K562 (cell line): ENCODE measurements around the gene LRP4. TPM values are rescaled to one million over a fixed set of nuclear protein-coding genes. Genes with fewer than 3 reads are reported as not detected.

Source experiments
- ATAC-seq: fragments of 200-7000 bp; cut with Tn5 transposase; 3 replicates; pipeline ENCODE4 v1.9.1; 2020; ENCODE audit warnings: moderate library complexity
- BruUV-seq: library from RNA; stranded (reverse); fragments of 400-500 nt; replicated peaks from 2 replicates; lab custom pipeline; 2021; lab: Mats Ljungman, UMichigan
- CTCF ChIA-PET: fragments of 300-600 bp; formaldehyde crosslinking; extraction: SDS; loops from one replicate; lab custom pipeline; 2021; ENCODE audit warnings: low intra/inter-chr PET ratio; lab: Yijun Ruan, JAX
- POLR2A ChIA-PET: fragments of 300-600, 350-650 bp; sonication (Branson Sonifier 250); formaldehyde crosslinking; extraction: SDS; loops from one replicate; lab custom pipeline; 2021; ENCODE audit warnings: antibody characterized with exemption, inconsistent platforms; lab: Yijun Ruan, JAX
- DNase-seq, 4 experiments: peaks; one replicate each; pipeline versions ENCODE4 v3.0.0 to v3.0.0-alpha.2; 2011 to 2018; ENCODE audit warnings: low spot score in 3 of 4, mixed read lengths in 3 of 4; ENCODE audit errors: extremely low read depth in 1 of 4
- FAIRE-seq: peaks from 2 replicates; lab custom pipeline; 2011; peaks lifted over from hg19 to GRCh38; lab: Jason Lieb, UNC
- H2AFZ ChIP-seq: 2 replicates; pipeline ENCODE4 v1.6.0; 2011; ENCODE audit warnings: low read depth, low read length, control low read depth, inconsistent platforms
- H3K27ac ChIP-seq: fragments of 200-600 bp; 3 replicates; pipeline ENCODE4 v1.8.0; 2011; ENCODE audit warnings: low read depth, mild to moderate bottlenecking, control low read depth, inconsistent platforms, low read length, moderate library complexity, mixed read lengths; ENCODE audit errors: extremely low read depth
- H3K27me3 ChIP-seq, 2 experiments: fragments of 300-600 bp in 1 of 2; 2 replicates in 1 of 2; 3 replicates in 1 of 2; pipeline versions ENCODE4 v1.6.0 to v1.8.0; 2011; ENCODE audit warnings: inconsistent platforms in 2 of 2, low read length in 2 of 2, mild to moderate bottlenecking in 1 of 2, mixed read lengths in 1 of 2, moderate library complexity in 1 of 2; ENCODE audit not compliant: control insufficient read depth in 2 of 2, insufficient read depth in 2 of 2
- H3K36me3 ChIP-seq: fragments of 300-600 bp; 3 replicates; pipeline ENCODE4 v1.8.0; 2011; ENCODE audit warnings: mild to moderate bottlenecking, low read length, inconsistent platforms; ENCODE audit not compliant: control insufficient read depth, insufficient read depth
- H3K4me1 ChIP-seq, 2 experiments: fragments of 200-600 bp in 1 of 2; replicated peaks in 1 of 2; 2 replicates in 1 of 2; 3 replicates in 1 of 2; pipeline versions ENCODE4 v1.5.1 to v1.8.0; 2011; ENCODE audit warnings: inconsistent platforms in 2 of 2, low read length in 2 of 2, mild to moderate bottlenecking in 1 of 2, mixed read lengths in 1 of 2, moderate library complexity in 1 of 2; ENCODE audit not compliant: control insufficient read depth in 2 of 2, insufficient read depth in 2 of 2
- H3K4me2 ChIP-seq: 2 replicates; pipeline ENCODE4 v1.6.1; 2011; ENCODE audit warnings: low read length, control low read depth, inconsistent platforms, mixed read lengths; ENCODE audit not compliant: insufficient read depth
- H3K4me3 ChIP-seq: fragments of 200-600 bp; sonication (generic), shearing (Covaris generic); 2 replicates; pipeline ENCODE4 v1.5.1; 2016; ENCODE audit warnings: control low read depth, inconsistent platforms
- H3K79me2 ChIP-seq: fragments of 200-600 bp; 3 replicates; pipeline ENCODE4 v1.8.0; 2011; ENCODE audit warnings: low read length, inconsistent platforms; ENCODE audit not compliant: control insufficient read depth, insufficient read depth
- H3K9ac ChIP-seq, 2 experiments: 2 replicates each; pipeline versions ENCODE4 v1.6.0 to v1.6.1; 2011; ENCODE audit warnings: low read depth in 2 of 2, low read length in 2 of 2, control low read depth in 1 of 2, inconsistent platforms in 1 of 2, mild to moderate bottlenecking in 1 of 2, mixed read lengths in 1 of 2; ENCODE audit not compliant: insufficient read depth in 1 of 2
- H3K9me1 ChIP-seq: one replicate; pipeline ENCODE4 v1.6.0; 2011; ENCODE audit warnings: inconsistent platforms, mild to moderate bottlenecking, low read length, moderate library complexity; ENCODE audit not compliant: control insufficient read depth, insufficient read depth
- H3K9me3 ChIP-seq: replicated peaks from 2 replicates; pipeline ENCODE4 v1.5.1; 2011; ENCODE audit warnings: low read depth, low read length, inconsistent platforms; ENCODE audit not compliant: control insufficient read depth, insufficient read depth
- H4K20me1 ChIP-seq: replicated peaks from 2 replicates; pipeline ENCODE4 v1.6.1; 2011; ENCODE audit warnings: low read length, inconsistent platforms, mixed read lengths; ENCODE audit not compliant: control insufficient read depth, insufficient read depth
- BDP1 ChIP-seq: IDR thresholded peaks from 3 replicates; pipeline ENCODE4 v1.6.1; 2011; ENCODE audit not compliant: insufficient read length, insufficient read depth
- FOXP1 ChIP-seq: sonication (generic); formaldehyde crosslinking; IDR thresholded peaks from 2 replicates; pipeline ENCODE4 v1.8.0; 2022; ENCODE audit warnings: mild to moderate bottlenecking, missing genetic modification reagents
- GABPB1 ChIP-seq: sonication (generic); formaldehyde crosslinking; IDR thresholded peaks from 2 replicates; pipeline ENCODE4 v1.8.0; 2022; ENCODE audit warnings: mild to moderate bottlenecking, missing genetic modification reagents
- HDAC2 ChIP-seq: fragments of 450-650 bp; IDR thresholded peaks from 2 replicates; pipeline ENCODE4 v1.6.1; 2016; ENCODE audit warnings: mild to moderate bottlenecking
- HMG20A ChIP-seq: fragments of 450-650 bp; formaldehyde crosslinking; conservative IDR thresholded peaks from 2 replicates; pipeline ENCODE4 v1.4.0; 2020; ENCODE audit warnings: mild to moderate bottlenecking, mixed read lengths
- KAT8 ChIP-seq: fragments of 450-650 bp; IDR thresholded peaks from 2 replicates; pipeline ENCODE4 v1.6.1; 2016; ENCODE audit warnings: low read depth, mild to moderate bottlenecking
- MAFG ChIP-seq: fragments of 450-650 bp; conservative IDR thresholded peaks from 2 replicates; pipeline ENCODE4 v1.6.1; 2016; ENCODE audit warnings: missing genetic modification characterization, missing compliant biosample characterization
- NCOA1 ChIP-seq: fragments of 450-650 bp; IDR thresholded peaks from 2 replicates; pipeline ENCODE4 v1.6.1; 2016; ENCODE audit warnings: low read depth
- NELFE ChIP-seq: IDR thresholded peaks from 2 replicates; pipeline ENCODE4 v1.6.1; 2011; ENCODE audit warnings: mild to moderate bottlenecking; ENCODE audit not compliant: insufficient read depth, insufficient read length
- POLR2G ChIP-seq: fragments of 200-400 bp; formaldehyde crosslinking; IDR thresholded peaks from 2 replicates; pipeline ENCODE4 v1.6.1; 2017; ENCODE audit warnings: low read depth, mild to moderate bottlenecking, antibody characterized with exemption, low read length, moderate library complexity
- POLR2H ChIP-seq: IDR thresholded peaks from 2 replicates; pipeline ENCODE4 v1.6.1; 2016; ENCODE audit warnings: missing genetic modification characterization, low read depth, mild to moderate bottlenecking, control low read depth, missing compliant biosample characterization, moderate library complexity
- SAFB ChIP-seq: fragments of 200-400 bp; formaldehyde crosslinking; IDR thresholded peaks from 2 replicates; pipeline ENCODE4 v1.6.1; 2017; ENCODE audit warnings: low read depth, low read length, borderline replicate concordance
- SMC3 ChIP-seq: conservative IDR thresholded peaks from 2 replicates; pipeline ENCODE4 v1.6.1; 2011; ENCODE audit warnings: low read depth, low read length, improper control_type of control experiment; ENCODE audit not compliant: insufficient read depth
- STAT5B ChIP-seq: fragments of 250-450 bp; sonication (Bioruptor Pico); IDR thresholded peaks from 2 replicates; pipeline ENCODE4 v1.8.0; 2021; ENCODE audit warnings: mild to moderate bottlenecking, inconsistent platforms
- TAF1 ChIP-seq: IDR thresholded peaks from 2 replicates; pipeline ENCODE4 v1.6.1; 2011; ENCODE audit warnings: mild to moderate bottlenecking, low read length, moderate library complexity; ENCODE audit not compliant: insufficient read depth, control insufficient read depth, severe bottlenecking; ENCODE audit errors: extremely low read depth
- U2AF2 ChIP-seq: fragments of 200-400 bp; formaldehyde crosslinking; optimal IDR thresholded peaks from 2 replicates; pipeline ENCODE3; 2017; ENCODE audit warnings: low read depth, mild to moderate bottlenecking, low read length
- ZNF124 ChIP-seq: sonication (generic); formaldehyde crosslinking; IDR thresholded peaks from 2 replicates; pipeline ENCODE4 v1.8.1; 2022; ENCODE audit warnings: missing genetic modification reagents
- ZNF561 ChIP-seq: fragments of 450-650 bp; formaldehyde crosslinking; conservative IDR thresholded peaks from 2 replicates; pipeline ENCODE4 v1.4.0; 2020; ENCODE audit warnings: mild to moderate bottlenecking, moderate library complexity
- WGBS: fragments of 100-300 bp; shearing (Covaris generic); methylation state at CpG from one replicate; pipeline ENCODE4 v1.1.6; 2016; ENCODE audit warnings: low coverage, mixed read lengths; ENCODE audit not compliant: insufficient coverage; ENCODE audit errors: missing lambda C conversion rate; 5-methylcytosine and 5-hydroxymethylcytosine counted together
- in situ Hi-C: fragments of 300-500 bp; cut with MboI; formaldehyde crosslinking; loops from 4 replicates; pipeline ENCODE4 v1.15.0; 2018; ENCODE audit warnings: inconsistent platforms, mixed read lengths
- intact Hi-C: fragments of 100-400 bp; cut with micrococcal nuclease; formaldehyde crosslinking; loops from 2 replicates; pipeline ENCODE4 v1.14.2; 2022
- polyA plus RNA-seq, 8 experiments: library from polyadenylated mRNA; depleted of rRNA in 4 of 8; stranded (reverse) in 5 of 8; unstranded in 3 of 8; fragments of >200 nt; fragmentation: Nextera tagmentation in 2 of 8; fragmentation: Illumina TruSeq in 1 of 8; extraction: Ambion mirVana in 2 of 8; extraction: Trizol in 1 of 8; gene quantifications; 2 replicates each; pipeline versions ENCODE4 v1.2.1 to v1.2.3, GENCODE V29; 2011 to 2014; ENCODE audit warnings: inconsistent platforms in 1 of 8, missing spikeins in 1 of 8
- total RNA-seq, 7 experiments: library from RNA; depleted of rRNA in 6 of 7; stranded (reverse); fragments of >200 nt in 6 of 7; fragmentation: Illumina TruSeq in 2 of 7; extraction: Trizol in 2 of 7; gene quantifications; 2 replicates each; pipeline versions ENCODE4 v1.2.1 to v1.2.3, GENCODE V29; 2011 to 2021; ENCODE audit warnings: low replicate concordance in 1 of 7
- TF ChIP-seq, protein P1 (sequence below): fragments of 250-450 bp; sonication (Bioruptor Pico); IDR thresholded peaks from 2 replicates; pipeline ENCODE4 v1.4.0; 2020; ENCODE audit warnings: borderline replicate concordance
- TF ChIP-seq, protein P2 (sequence below): IDR thresholded peaks from 2 replicates; pipeline ENCODE4 v1.6.1; 2011; ENCODE audit not compliant: insufficient read length; ENCODE audit errors: extremely low read depth

Gene LRP4
- total and polyA plus RNA-seq, 9 of the 15 experiments (the other 6 are each of a cell fraction or from before 2014, with no cell fraction given) = 0.04 to 0.54 (median 0.10) TPM

DNA sequence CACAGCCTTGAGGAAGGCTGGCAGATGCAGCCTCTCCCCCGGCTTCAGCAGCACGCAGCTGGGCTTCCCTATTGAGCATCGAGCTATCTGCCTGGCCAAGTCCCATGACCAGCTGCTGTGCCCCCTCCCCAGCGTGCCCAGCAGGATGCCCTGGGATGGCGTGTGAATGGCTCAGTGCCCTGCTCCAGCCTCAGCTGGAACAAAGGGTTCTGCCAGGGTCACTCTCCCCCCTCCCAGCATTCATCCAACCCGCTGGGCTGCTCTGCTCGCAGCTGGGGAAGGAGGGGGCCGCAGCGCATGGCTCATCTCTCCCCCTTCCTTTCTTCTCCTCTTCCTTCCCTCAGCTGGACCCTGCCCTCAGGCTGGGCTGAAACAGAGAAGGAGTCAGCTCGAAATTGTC, 14.5 kb downstream of the LRP4 start:
- Histone ChIP-seq H3K79me2 (no peaks in the 10 kb centered on the region), H3K4me1 (peaks cover 3 to 11% of the 10 kb centered on the region in 2 experiments; a peak in 3 of 5 replicates), H2AFZ (no peak overlapping the region), H3K4me3 (no peak overlapping the region), H3K9me3 (no peaks in the 10 kb centered on the region), H3K36me3 (no peaks in the 10 kb centered on the region), H3K27ac (no peak overlapping the region), H4K20me1 (no peaks in the 10 kb centered on the region), H3K9me1 (no peaks in the 10 kb centered on the region), H3K9ac (no peak overlapping the region), H3K27me3 (peaks cover 19 to 48% of the 10 kb centered on the region in 2 experiments), H3K4me2 (no peak overlapping the region)
- ChIA-PET CTCF (no interaction called here), POLR2A (interaction anchor here (0.6 to 0.8 kb wide), 3 partner anchors 20 to 545 kb away, joined by 3 read pairs; no protein-coding TSS in a partner anchor)
- FAIRE-seq = no peak
- BruUV-seq = no TSS peak
- intact Hi-C loops = no loop called here
- no peak for ATAC-seq
- no peak for DNase-seq
- WGBS = under 1% methylated on average over 7 of the region's 10 CpGs
- in situ Hi-C loops = no loop called here
- TF ChIP-seq POLR2G = no peak
- no peak for TF ChIP-seq SAFB
- TF ChIP-seq ZNF561 = no peak
- TF ChIP-seq TAF1 = no peak
- no peak for TF ChIP-seq U2AF2
- TF ChIP-seq STAT5B (CRISPR knock-in tag) = no peak
- TF ChIP-seq GABPB1 (CRISPR knock-in tag) = no peak
- no peak for TF ChIP-seq NCOA1
- no peak for TF ChIP-seq HDAC2
- TF ChIP-seq KAT8 = no peak
- TF ChIP-seq MAFG (tag) = no peak
- TF ChIP-seq, protein P1, sequence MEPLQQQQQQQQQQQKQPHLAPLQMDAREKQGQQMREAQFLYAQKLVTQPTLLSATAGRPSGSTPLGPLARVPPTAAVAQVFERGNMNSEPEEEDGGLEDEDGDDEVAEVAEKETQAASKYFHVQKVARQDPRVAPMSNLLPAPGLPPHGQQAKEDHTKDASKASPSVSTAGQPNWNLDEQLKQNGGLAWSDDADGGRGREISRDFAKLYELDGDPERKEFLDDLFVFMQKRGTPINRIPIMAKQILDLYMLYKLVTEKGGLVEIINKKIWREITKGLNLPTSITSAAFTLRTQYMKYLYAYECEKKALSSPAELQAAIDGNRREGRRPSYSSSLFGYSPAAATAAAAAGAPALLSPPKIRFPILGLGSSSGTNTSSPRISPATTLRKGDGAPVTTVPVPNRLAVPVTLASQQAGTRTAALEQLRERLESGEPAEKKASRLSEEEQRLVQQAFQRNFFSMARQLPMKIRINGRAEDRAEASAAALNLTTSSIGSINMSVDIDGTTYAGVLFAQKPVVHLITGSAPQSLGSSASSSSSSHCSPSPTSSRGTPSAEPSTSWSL = no peak
- no peak for TF ChIP-seq SMC3
- TF ChIP-seq, protein P2, sequence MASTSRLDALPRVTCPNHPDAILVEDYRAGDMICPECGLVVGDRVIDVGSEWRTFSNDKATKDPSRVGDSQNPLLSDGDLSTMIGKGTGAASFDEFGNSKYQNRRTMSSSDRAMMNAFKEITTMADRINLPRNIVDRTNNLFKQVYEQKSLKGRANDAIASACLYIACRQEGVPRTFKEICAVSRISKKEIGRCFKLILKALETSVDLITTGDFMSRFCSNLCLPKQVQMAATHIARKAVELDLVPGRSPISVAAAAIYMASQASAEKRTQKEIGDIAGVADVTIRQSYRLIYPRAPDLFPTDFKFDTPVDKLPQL = no peak
- no peak for TF ChIP-seq POLR2H (tag)
- no peak for TF ChIP-seq HMG20A
- TF ChIP-seq FOXP1 (CRISPR knock-in tag) = no peak
- no peak for TF ChIP-seq ZNF124 (CRISPR knock-in tag)
- TF ChIP-seq NELFE = no peak
- TF ChIP-seq BDP1 = no peak
